Choroid plexus epithelial cell (primary cell): Measurements from ENCODE around the gene RASGEF1C.

Experiments
- DNase-seq: peaks from one replicate; pipeline ENCODE4 v3.0.0-alpha.2; 2010; ENCODE audit warnings: low read depth
- H3K4me3 ChIP-seq: 2 replicates; pipeline ENCODE4 v1.5.1; 2011; ENCODE audit warnings: low read depth, mild to moderate bottlenecking, control low read depth, low read length, moderate library complexity
- TF ChIP-seq, protein P1 (sequence below): conservative IDR thresholded peaks from 2 replicates; pipeline ENCODE4 v1.5.1; 2011; ENCODE audit warnings: low read depth, mild to moderate bottlenecking, control low read depth, inconsistent platforms, low read length, moderate library complexity

RASGEF1C gene

DNA sequence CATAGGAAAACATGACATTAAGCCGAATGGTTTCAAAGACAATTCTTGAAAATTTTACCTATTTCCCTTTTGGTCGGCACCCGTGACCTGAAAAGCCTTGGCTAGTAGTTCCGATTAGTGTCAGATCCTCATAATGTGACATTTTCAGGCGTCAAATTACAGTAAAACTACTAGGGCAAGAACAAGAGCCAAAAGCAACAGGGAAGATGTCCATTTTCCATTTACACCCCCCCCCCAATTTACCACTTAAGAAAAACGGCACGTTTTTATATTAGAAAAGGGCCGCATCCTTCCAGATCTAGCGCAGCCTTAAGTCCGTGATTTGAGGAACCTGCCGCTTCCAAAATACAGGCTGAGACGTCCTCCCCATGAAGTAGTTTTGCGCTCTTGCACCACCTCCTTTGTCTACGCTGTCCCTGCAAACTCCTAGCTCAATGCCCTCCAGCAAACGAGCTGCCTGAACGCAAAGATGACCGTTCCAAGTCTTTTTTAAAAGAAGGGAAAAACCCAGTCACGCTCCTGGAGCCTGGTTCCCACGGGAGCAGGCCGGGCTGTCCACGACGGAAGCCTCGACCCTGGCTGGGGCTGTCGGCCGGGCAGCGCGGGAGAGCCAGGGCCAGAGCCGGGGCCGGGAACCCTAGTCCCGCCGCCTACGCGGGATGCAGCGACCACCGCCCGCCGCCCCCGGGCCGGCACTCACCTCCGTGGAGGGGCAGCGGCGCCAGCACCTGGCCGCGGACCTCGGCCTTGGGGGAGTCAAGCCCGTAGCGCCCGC is 138.1 kb downstream of the RASGEF1C start:
- H3K4me3 ChIP-seq = peak overlapping the region; percentile 87
- TF ChIP-seq, protein P1, sequence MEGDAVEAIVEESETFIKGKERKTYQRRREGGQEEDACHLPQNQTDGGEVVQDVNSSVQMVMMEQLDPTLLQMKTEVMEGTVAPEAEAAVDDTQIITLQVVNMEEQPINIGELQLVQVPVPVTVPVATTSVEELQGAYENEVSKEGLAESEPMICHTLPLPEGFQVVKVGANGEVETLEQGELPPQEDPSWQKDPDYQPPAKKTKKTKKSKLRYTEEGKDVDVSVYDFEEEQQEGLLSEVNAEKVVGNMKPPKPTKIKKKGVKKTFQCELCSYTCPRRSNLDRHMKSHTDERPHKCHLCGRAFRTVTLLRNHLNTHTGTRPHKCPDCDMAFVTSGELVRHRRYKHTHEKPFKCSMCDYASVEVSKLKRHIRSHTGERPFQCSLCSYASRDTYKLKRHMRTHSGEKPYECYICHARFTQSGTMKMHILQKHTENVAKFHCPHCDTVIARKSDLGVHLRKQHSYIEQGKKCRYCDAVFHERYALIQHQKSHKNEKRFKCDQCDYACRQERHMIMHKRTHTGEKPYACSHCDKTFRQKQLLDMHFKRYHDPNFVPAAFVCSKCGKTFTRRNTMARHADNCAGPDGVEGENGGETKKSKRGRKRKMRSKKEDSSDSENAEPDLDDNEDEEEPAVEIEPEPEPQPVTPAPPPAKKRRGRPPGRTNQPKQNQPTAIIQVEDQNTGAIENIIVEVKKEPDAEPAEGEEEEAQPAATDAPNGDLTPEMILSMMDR = no peak
- DNase-seq = peak; percentile 65

DNA sequence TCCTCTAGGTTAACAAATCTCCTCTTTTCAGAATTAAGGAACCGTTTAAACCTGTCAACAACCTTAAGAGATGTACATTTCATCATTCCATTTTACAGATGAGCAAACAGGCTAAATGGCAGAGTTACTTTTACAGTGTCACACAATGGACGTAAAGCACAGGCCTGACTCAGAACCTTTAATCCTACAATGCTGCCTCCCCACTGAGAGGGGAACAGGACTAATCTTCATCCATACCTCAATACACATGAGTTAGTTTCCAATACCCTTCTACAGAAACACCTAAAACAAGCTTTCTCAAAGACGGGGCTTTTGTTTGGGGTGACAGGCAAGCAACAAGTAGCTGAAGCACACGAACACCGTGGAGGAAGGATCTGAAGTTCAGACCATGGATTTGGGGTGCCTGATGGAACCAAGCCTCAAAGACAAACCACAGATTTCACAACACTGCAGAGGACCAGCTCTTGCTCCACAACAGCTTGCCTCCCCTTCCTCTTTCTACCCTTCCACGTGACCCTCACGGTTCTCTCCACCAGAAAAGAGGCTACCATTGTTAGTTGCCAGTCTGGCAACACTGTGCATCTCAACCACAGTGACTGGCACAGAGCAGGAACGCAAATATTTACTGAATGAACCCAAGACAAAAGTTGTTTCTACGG is 139.3 kb downstream of the RASGEF1C start:
- TF ChIP-seq, protein P1 = no peak
- peak; percentile 14 for DNase-seq
- H3K4me3 ChIP-seq = peak overlapping the region; percentile 87

DNA sequence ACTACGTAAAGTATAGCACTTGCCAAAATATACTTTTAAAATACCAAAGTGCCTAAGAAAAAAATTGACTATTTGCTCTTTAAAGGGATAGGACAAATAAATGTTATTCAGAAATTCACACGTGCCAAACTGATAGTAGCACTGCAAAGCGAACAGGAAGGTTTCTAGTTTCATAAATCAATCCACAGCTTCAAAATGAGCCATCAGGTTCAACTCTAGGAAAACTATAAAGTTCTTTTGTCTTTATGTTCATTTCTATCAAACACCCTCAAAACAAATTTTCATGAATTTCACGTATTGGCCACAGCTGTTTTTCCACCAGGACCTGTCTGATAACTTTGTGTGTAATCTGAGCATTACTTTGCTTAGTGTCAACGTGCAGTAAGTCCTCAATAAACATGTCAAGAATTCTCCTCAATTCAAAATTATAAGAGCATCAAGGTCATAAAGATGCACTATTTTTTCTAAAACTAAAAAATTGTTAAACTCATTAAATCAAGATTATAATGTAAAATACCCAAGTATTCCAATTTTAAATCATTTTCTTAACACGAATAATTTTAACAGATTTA is 140.4 kb downstream of the RASGEF1C start:
- DNase-seq = no peak
- TF ChIP-seq, protein P1 = no peak
- H3K4me3 ChIP-seq = no peak overlapping the region

DNA sequence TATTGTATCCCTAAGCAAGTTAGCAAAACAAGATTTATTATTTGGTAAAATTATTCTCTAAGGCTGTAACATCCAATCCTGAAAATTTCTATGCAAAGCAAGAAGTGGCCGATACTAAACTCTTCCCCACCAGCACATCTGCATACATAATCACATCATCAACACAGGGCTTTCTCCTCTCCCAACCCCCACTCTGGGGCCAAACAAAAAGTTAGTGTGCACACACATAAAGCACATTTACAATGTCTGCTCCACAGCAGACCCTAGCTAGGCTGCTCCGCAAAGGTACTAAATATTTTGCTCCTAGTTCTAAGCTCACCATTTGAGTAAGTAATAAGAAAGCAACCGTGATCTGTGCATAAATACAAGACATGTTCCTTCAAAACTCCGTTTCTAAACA is 141.0 kb downstream of the RASGEF1C start:
- H3K4me3 ChIP-seq = no peak overlapping the region
- TF ChIP-seq, protein P1 = no peak
- DNase-seq = no peak

DNA sequence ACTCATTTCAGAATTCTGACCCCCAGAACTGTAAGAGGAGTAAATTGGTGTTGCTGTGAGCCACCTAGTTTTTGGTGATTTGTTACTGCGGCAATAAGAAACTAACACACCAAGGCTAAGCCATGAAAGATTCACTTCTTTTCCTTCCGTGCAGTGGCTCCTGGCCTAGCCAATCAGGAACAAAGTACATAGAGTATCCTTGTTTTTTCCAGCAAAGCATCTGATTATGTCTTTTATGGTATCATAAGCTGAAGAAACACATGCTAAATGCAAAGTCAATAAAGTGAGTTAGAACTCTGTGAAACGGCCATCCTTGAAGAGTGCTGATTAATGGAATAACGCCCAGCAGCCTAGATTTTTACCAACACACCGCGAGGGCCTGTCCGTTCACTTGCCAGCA is 148.8 kb downstream of the RASGEF1C start:
- no peak for DNase-seq
- H3K4me3 ChIP-seq = no peak overlapping the region
- TF ChIP-seq, protein P1 = no peak

DNA sequence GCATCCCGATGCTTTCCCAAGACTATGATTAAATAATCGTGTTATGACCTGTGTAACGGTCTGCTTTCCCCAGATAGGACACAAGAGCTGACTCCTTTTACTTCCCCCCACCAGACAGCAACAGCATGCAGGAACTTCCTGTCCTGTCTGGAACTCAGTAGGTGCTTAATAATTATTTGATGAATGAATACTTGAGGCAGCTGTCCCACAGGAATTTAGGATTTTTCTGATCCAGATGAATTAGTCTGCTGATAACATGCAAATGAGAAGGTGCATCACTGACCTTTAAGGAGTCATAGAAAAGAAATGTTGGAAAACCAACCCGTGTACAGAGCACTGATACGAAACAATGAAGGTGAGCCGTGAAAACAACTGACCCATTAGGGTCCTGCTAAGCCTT is 149.7 kb downstream of the RASGEF1C start:
- no peak overlapping the region for H3K4me3 ChIP-seq
- TF ChIP-seq, protein P1 = no peak
- DNase-seq = no peak
